AG10803 (cell line): ENCODE results near the gene DLGAP5.

Experiments
- DNase-seq: peaks from one replicate; pipeline ENCODE4 v3.0.0; 2010; ENCODE audit warnings: low read depth
- H3K4me3 ChIP-seq: 2 replicates; pipeline ENCODE4 v1.5.1; 2011; ENCODE audit warnings: mild to moderate bottlenecking, low read length, control low read depth
- TF ChIP-seq, protein P1 (sequence below): conservative IDR thresholded peaks from 2 replicates; pipeline ENCODE4 v1.5.1; 2011; ENCODE audit warnings: mild to moderate bottlenecking, low read length, control low read depth, inconsistent platforms

Gene DLGAP5

DNA sequence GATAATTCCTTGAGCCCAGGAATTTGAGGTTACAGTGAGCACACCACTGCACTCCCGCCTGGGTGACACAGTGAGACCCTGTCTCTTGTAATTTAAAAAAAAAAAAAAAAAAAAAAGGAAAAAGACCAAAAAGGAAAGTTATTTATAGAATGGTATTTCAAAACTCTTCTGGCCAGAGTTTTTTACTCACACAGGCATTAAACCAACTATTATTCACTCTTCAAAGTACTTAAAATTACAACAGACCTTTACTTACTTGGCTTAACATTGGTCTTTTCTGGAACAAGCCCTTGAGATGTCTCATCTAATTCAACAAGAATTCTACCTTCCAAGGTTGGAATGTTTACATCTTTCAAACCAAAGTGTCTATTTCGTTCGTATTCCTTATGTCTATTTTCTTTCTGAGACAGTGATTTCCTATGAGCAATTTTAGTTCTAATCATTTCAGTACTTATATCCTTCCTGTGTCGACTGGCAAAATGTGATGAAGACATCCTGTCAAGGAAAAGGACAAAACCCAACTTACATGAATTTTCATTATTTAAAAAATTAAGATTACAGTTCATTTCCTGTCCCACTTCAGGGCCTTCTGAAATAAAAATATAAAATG, 2.6 kb downstream of the DLGAP5 start:
- peak; percentile 59 for DNase-seq
- no peak overlapping the region for H3K4me3 ChIP-seq
- TF ChIP-seq, protein P1, sequence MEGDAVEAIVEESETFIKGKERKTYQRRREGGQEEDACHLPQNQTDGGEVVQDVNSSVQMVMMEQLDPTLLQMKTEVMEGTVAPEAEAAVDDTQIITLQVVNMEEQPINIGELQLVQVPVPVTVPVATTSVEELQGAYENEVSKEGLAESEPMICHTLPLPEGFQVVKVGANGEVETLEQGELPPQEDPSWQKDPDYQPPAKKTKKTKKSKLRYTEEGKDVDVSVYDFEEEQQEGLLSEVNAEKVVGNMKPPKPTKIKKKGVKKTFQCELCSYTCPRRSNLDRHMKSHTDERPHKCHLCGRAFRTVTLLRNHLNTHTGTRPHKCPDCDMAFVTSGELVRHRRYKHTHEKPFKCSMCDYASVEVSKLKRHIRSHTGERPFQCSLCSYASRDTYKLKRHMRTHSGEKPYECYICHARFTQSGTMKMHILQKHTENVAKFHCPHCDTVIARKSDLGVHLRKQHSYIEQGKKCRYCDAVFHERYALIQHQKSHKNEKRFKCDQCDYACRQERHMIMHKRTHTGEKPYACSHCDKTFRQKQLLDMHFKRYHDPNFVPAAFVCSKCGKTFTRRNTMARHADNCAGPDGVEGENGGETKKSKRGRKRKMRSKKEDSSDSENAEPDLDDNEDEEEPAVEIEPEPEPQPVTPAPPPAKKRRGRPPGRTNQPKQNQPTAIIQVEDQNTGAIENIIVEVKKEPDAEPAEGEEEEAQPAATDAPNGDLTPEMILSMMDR = no peak

- H3K4me3 ChIP-seq = no peak overlapping the region
- no peak for DNase-seq
- TF ChIP-seq, protein P1 = no peak
Observed at GRCh38 chr14:55180434-55180833, 11.0 kb downstream of the DLGAP5 start.

- no peak overlapping the region for H3K4me3 ChIP-seq
Observed at GRCh38 chr14:55180006-55180405, 11.4 kb downstream of the DLGAP5 start.

GRCh38 chr14:55170526-55170925, 20.9 kb downstream of the DLGAP5 start:
- no peak overlapping the region for H3K4me3 ChIP-seq
- TF ChIP-seq, protein P1 = no peak
- DNase-seq = peak; percentile 66

More at GRCh38 chr14:55180006-55180405, 11.4 kb downstream of the DLGAP5 start:
- TF ChIP-seq, protein P1 = no peak
- no peak for DNase-seq

DNA sequence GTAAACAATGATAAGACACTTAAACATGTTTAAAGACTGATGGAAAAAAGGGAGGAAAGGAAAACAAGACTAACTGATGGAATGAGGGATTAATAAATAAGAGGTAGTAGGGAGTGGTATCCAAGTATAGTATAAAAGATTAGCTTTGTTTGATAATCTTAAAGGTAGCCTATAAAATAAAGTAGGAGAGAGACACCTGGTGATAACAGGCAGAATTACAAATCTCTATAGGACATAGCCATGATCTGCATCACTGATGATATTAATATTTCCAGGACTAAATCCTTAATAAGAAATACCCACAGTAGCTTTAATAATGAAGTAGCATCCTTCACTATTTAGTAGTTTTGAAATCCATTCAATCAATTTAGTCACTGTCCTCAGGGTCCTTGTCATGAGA, 30.4 kb downstream of the DLGAP5 start:
- H3K4me3 ChIP-seq = no peak overlapping the region
- TF ChIP-seq, protein P1 = peak; percentile 63
- peak; percentile 41 for DNase-seq

DNA sequence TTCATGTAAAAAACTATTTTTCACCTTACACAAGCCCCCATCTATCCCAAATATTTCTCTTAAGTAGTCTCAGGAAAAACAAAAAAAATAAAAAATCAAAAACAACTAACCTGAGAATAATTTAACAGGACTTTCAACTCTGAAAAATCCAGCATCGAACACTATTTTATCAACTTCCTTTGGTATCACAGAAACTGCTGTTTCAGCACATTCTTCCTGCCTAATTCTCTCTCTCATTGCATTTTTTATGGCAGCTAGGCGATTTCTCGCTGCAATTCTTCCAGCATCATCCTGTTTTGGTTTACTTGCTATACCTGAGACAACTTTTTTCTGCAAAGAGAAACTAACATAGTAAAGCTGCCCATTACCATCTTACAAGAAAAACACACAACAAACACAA, 33.0 kb downstream of the DLGAP5 start:
- DNase-seq = no peak
- TF ChIP-seq, protein P1 = no peak
- H3K4me3 ChIP-seq = no peak overlapping the region

GRCh38 chr14:55157080-55157479, 34.3 kb downstream of the DLGAP5 start:
- no peak for DNase-seq
- H3K4me3 ChIP-seq = no peak overlapping the region
- TF ChIP-seq, protein P1 = no peak
